ENCODE results near the gene RFK. TPM values are rescaled to one million over a fixed set of nuclear protein-coding genes. Genes with fewer than 3 reads are reported as not detected.

Gene RFK
- total RNA-seq, 1 donor from 2014 or later: 28.7 TPM

GRCh38 chr9:76357555-76357954, 36.7 kb downstream of the RFK start:
- no peak for DNase-seq (ENCODE audit: low read depth)
- Histone ChIP-seq H3K27me3 (ENCODE audit: control insufficient read depth, insufficient read depth, low read length) (peaks cover 3% of the 10 kb centered on the region), H3K36me3 (ENCODE audit: control insufficient read depth, insufficient read depth, low read length) (no peaks in the 10 kb centered on the region), H3K4me3 (ENCODE audit: low read depth, low read length) (no peak overlapping the region)
- TF ChIP-seq, protein P1, sequence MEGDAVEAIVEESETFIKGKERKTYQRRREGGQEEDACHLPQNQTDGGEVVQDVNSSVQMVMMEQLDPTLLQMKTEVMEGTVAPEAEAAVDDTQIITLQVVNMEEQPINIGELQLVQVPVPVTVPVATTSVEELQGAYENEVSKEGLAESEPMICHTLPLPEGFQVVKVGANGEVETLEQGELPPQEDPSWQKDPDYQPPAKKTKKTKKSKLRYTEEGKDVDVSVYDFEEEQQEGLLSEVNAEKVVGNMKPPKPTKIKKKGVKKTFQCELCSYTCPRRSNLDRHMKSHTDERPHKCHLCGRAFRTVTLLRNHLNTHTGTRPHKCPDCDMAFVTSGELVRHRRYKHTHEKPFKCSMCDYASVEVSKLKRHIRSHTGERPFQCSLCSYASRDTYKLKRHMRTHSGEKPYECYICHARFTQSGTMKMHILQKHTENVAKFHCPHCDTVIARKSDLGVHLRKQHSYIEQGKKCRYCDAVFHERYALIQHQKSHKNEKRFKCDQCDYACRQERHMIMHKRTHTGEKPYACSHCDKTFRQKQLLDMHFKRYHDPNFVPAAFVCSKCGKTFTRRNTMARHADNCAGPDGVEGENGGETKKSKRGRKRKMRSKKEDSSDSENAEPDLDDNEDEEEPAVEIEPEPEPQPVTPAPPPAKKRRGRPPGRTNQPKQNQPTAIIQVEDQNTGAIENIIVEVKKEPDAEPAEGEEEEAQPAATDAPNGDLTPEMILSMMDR (IDR thresholded peaks at IDR 0.05; ENCODE audit: insufficient read depth, low read length, severe bottlenecking): no peak
- no peak for FAIRE-seq

- Histone ChIP-seq H3K4me3 (ENCODE audit: low read depth, low read length) (no peak overlapping the region), H3K36me3 (ENCODE audit: control insufficient read depth, insufficient read depth, low read length) (no peaks in the 10 kb centered on the region), H3K27me3 (ENCODE audit: control insufficient read depth, insufficient read depth, low read length) (peaks cover 3% of the 10 kb centered on the region)
- TF ChIP-seq, protein P1 (IDR thresholded peaks at IDR 0.05; ENCODE audit: insufficient read depth, low read length, severe bottlenecking): no peak
- no peak for FAIRE-seq
- DNase-seq (ENCODE audit: low read depth): no peak
Observed at GRCh38 chr9:76355886-76356285, 38.3 kb downstream of the RFK start.

DNA sequence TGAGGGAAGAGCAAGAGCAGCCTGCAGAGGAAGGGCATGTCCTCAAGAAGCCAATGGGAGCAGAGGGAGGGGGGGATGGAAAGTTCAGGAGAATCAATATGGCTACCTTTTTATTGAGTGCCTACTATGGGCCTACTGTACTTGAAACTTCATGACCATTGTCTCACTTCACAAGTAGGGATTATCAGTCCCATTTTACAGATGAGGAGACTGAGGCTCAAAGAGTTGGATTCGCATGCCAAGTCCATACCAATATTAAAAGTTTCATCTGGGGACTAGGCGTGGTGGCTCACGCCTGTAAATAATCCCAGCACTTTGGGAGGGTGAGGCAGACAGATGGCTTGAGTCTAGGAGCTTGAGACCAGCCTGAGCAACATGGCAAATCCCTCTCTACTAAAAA, 40.0 kb downstream of the RFK start:
- Histone ChIP-seq H3K4me3 (ENCODE audit: low read depth, low read length) (no peak overlapping the region), H3K27me3 (ENCODE audit: control insufficient read depth, insufficient read depth, low read length) (peaks cover 3% of the 10 kb centered on the region), H3K36me3 (ENCODE audit: control insufficient read depth, insufficient read depth, low read length) (no peaks in the 10 kb centered on the region)
- FAIRE-seq (no peak), DNase-seq (ENCODE audit: low read depth) (no peak)
- TF ChIP-seq, protein P1 (IDR thresholded peaks at IDR 0.05; ENCODE audit: insufficient read depth, low read length, severe bottlenecking): no peak

GRCh38 chr9:76353280-76353679, 40.9 kb downstream of the RFK start:
- FAIRE-seq (no peak), DNase-seq (ENCODE audit: low read depth) (no peak)
- H3K4me3 ChIP-seq (ENCODE audit: low read depth, low read length): no peak overlapping the region
- peaks cover 3% of the 10 kb centered on the region for H3K27me3 ChIP-seq (ENCODE audit: control insufficient read depth, insufficient read depth, low read length)
- TF ChIP-seq, protein P1 (IDR thresholded peaks at IDR 0.05; ENCODE audit: insufficient read depth, low read length, severe bottlenecking): no peak
- no peaks in the 10 kb centered on the region for H3K36me3 ChIP-seq (ENCODE audit: control insufficient read depth, insufficient read depth, low read length)

GRCh38 chr9:76352026-76352620, 42.1 kb downstream of the RFK start:
- Histone ChIP-seq H3K4me3 (ENCODE audit: low read depth, low read length) (no peak overlapping the region), H3K27me3 (ENCODE audit: control insufficient read depth, insufficient read depth, low read length) (peaks cover 3% of the 10 kb centered on the region), H3K36me3 (ENCODE audit: control insufficient read depth, insufficient read depth, low read length) (no peaks in the 10 kb centered on the region)
- no peak for FAIRE-seq
- DNase-seq (ENCODE audit: low read depth): peak; percentile 37
- TF ChIP-seq, protein P1 (IDR thresholded peaks at IDR 0.05; ENCODE audit: insufficient read depth, low read length, severe bottlenecking): no peak

- Histone ChIP-seq H3K36me3 (ENCODE audit: control insufficient read depth, insufficient read depth, low read length) (no peaks in the 10 kb centered on the region), H3K4me3 (ENCODE audit: low read depth, low read length) (no peak overlapping the region), H3K27me3 (ENCODE audit: control insufficient read depth, insufficient read depth, low read length) (peaks cover 3% of the 10 kb centered on the region)
- DNase-seq (ENCODE audit: low read depth) (no peak), FAIRE-seq (no peak)
- TF ChIP-seq, protein P1 (IDR thresholded peaks at IDR 0.05; ENCODE audit: insufficient read depth, low read length, severe bottlenecking): no peak
Observed at GRCh38 chr9:76351006-76351405, 43.2 kb downstream of the RFK start.

Measured in bronchial epithelial cell (primary cell).